K562 (cell line): ENCODE results near the gene MAD2L1BP. TPM values are rescaled to one million over a fixed set of nuclear protein-coding genes. Genes with fewer than 3 reads are reported as not detected.

Source experiments
- ATF7 ChIP-seq: fragments of 450-650 bp; IDR thresholded peaks from 2 replicates; pipeline ENCODE4 v1.7.1; 2014; ENCODE audit warnings: mild to moderate bottlenecking, moderate library complexity
- ELK1 ChIP-seq: sonication (generic); formaldehyde crosslinking; IDR thresholded peaks from 2 replicates; pipeline ENCODE4 v1.8.1; 2022; ENCODE audit warnings: missing genetic modification reagents
- FOXJ2 ChIP-seq: fragments of 200-800 bp; sonication (Bioruptor generic); IDR thresholded peaks from 2 replicates; pipeline ENCODE4 v1.6.1; 2016; ENCODE audit warnings: missing genetic modification characterization, missing compliant biosample characterization
- GATA2 ChIP-seq: sonication (generic); formaldehyde crosslinking; IDR thresholded peaks from 2 replicates; pipeline ENCODE4 v1.4.0; 2020; ENCODE audit warnings: mild to moderate bottlenecking, missing genetic modification reagents
- PATZ1 ChIP-seq: fragments of 250-450 bp; sonication (Bioruptor Pico); IDR thresholded peaks from 2 replicates; pipeline ENCODE4 v1.5.0; 2020; ENCODE audit warnings: mild to moderate bottlenecking, borderline replicate concordance
- PCBP1 ChIP-seq: fragments of 200-400 bp; formaldehyde crosslinking; IDR thresholded peaks from 2 replicates; pipeline ENCODE4 v1.6.1; 2018; ENCODE audit warnings: mild to moderate bottlenecking, low read depth, low read length; ENCODE audit not compliant: poor library complexity, severe bottlenecking
- PREB ChIP-seq: sonication (generic); formaldehyde crosslinking; IDR thresholded peaks from 2 replicates; pipeline ENCODE4 v1.8.1; 2023; ENCODE audit warnings: mild to moderate bottlenecking, missing genetic modification reagents
- RBM22 ChIP-seq: fragments of 200-400 bp; formaldehyde crosslinking; IDR thresholded peaks from 2 replicates; pipeline ENCODE4 v1.6.1; 2018; ENCODE audit warnings: low read length, low read depth; ENCODE audit not compliant: poor library complexity, severe bottlenecking
- RFX7 ChIP-seq: fragments of 250-450 bp; sonication (Bioruptor Pico); IDR thresholded peaks from 2 replicates; pipeline ENCODE4 v1.5.1; 2021; ENCODE audit warnings: mild to moderate bottlenecking
- SMARCC2 ChIP-seq: fragments of 450-650 bp; IDR thresholded peaks from 2 replicates; pipeline ENCODE4 v1.6.1; 2017; ENCODE audit warnings: antibody characterized with exemption, moderate library complexity, mild to moderate bottlenecking, low read depth
- XRCC4 ChIP-seq: IDR thresholded peaks from one replicate; pipeline ENCODE4 v1.6.1; 2011; ENCODE audit not compliant: insufficient read depth, insufficient read length; ENCODE audit errors: extremely low read depth
- ZKSCAN1 ChIP-seq: fragments of 150-350 bp; IDR thresholded peaks from 2 replicates; pipeline ENCODE4 v1.6.1; 2016; ENCODE audit warnings: low read depth, low read length
- ZNF584 ChIP-seq: fragments of 200-800 bp; sonication (Bioruptor generic); IDR thresholded peaks from 2 replicates; pipeline ENCODE4 v1.6.1; 2016; ENCODE audit warnings: low read depth, mild to moderate bottlenecking, missing genetic modification characterization, missing compliant biosample characterization
- ZNF79 ChIP-seq: fragments of 250-450 bp; sonication (Bioruptor Pico); IDR thresholded peaks from 2 replicates; pipeline ENCODE4 v1.4.0; 2020; ENCODE audit warnings: low read depth, mild to moderate bottlenecking, moderate library complexity
- polyA plus RNA-seq, 8 experiments: library from polyadenylated mRNA; depleted of rRNA in 4 of 8; stranded (reverse) in 5 of 8; unstranded in 3 of 8; fragments of >200 nt; fragmentation: Nextera tagmentation in 2 of 8; fragmentation: Illumina TruSeq in 1 of 8; extraction: Ambion mirVana in 2 of 8; extraction: Trizol in 1 of 8; gene quantifications; 2 replicates each; pipeline versions ENCODE4 v1.2.1 to v1.2.3, GENCODE V29; 2011 to 2014; ENCODE audit warnings: inconsistent platforms in 1 of 8, missing spikeins in 1 of 8
- total RNA-seq, 7 experiments: library from RNA; depleted of rRNA in 6 of 7; stranded (reverse); fragments of >200 nt in 6 of 7; fragmentation: Illumina TruSeq in 2 of 7; extraction: Trizol in 2 of 7; gene quantifications; 2 replicates each; pipeline versions ENCODE4 v1.2.1 to v1.2.3, GENCODE V29; 2011 to 2021; ENCODE audit warnings: low replicate concordance in 1 of 7
- TF ChIP-seq, protein P1 (sequence below): fragments of 200-800 bp; sonication (Bioruptor generic); IDR thresholded peaks from 2 replicates; pipeline ENCODE4 v1.6.1; 2016; ENCODE audit warnings: missing genetic modification characterization, missing compliant biosample characterization
- TF ChIP-seq, protein P2 (sequence below): sonication (generic); formaldehyde crosslinking; IDR thresholded peaks from 2 replicates; pipeline ENCODE4 v1.9.0; 2022; ENCODE audit warnings: mild to moderate bottlenecking, missing genetic modification reagents

Gene MAD2L1BP
- total and polyA plus RNA-seq, 9 of the 15 experiments (the other 6 are each of a cell fraction or from before 2014, with no cell fraction given), result 69.7 to 321 (median 111) TPM

GRCh38 chr6:43629505-43630300 is 5.9 kb upstream of the MAD2L1BP start (continued):
- TF ChIP-seq, protein P1, sequence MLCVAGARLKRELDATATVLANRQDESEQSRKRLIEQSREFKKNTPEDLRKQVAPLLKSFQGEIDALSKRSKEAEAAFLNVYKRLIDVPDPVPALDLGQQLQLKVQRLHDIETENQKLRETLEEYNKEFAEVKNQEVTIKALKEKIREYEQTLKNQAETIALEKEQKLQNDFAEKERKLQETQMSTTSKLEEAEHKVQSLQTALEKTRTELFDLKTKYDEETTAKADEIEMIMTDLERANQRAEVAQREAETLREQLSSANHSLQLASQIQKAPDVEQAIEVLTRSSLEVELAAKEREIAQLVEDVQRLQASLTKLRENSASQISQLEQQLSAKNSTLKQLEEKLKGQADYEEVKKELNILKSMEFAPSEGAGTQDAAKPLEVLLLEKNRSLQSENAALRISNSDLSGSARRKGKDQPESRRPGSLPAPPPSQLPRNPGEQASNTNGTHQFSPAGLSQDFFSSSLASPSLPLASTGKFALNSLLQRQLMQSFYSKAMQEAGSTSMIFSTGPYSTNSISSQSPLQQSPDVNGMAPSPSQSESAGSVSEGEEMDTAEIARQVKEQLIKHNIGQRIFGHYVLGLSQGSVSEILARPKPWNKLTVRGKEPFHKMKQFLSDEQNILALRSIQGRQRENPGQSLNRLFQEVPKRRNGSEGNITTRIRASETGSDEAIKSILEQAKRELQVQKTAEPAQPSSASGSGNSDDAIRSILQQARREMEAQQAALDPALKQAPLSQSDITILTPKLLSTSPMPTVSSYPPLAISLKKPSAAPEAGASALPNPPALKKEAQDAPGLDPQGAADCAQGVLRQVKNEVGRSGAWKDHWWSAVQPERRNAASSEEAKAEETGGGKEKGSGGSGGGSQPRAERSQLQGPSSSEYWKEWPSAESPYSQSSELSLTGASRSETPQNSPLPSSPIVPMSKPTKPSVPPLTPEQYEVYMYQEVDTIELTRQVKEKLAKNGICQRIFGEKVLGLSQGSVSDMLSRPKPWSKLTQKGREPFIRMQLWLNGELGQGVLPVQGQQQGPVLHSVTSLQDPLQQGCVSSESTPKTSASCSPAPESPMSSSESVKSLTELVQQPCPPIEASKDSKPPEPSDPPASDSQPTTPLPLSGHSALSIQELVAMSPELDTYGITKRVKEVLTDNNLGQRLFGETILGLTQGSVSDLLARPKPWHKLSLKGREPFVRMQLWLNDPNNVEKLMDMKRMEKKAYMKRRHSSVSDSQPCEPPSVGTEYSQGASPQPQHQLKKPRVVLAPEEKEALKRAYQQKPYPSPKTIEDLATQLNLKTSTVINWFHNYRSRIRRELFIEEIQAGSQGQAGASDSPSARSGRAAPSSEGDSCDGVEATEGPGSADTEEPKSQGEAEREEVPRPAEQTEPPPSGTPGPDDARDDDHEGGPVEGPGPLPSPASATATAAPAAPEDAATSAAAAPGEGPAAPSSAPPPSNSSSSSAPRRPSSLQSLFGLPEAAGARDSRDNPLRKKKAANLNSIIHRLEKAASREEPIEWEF (CRISPR knock-in tag), result no peak
- TF ChIP-seq ZKSCAN1 (no peak), ATF7 (peak; percentile 78), ZNF79 (CRISPR knock-in tag) (no peak), XRCC4 (no peak), RFX7 (CRISPR knock-in tag) (no peak), SMARCC2 (no peak; the same call in 1 of the 2 replicates), ZNF584 (CRISPR knock-in tag) (peak; percentile 24; the same call in 1 of the 2 replicates), RBM22 (peak; percentile 96), PREB (CRISPR knock-in tag) (no peak), ELK1 (CRISPR knock-in tag) (no peak), PCBP1 (no peak), PATZ1 (CRISPR knock-in tag) (0 out of 2 replicates have a peak, but pooled peaks have one; percentile 37), FOXJ2 (peak; percentile 9; the same call in 1 of the 2 replicates), GATA2 (CRISPR knock-in tag) (no peak)
- TF ChIP-seq, protein P2, sequence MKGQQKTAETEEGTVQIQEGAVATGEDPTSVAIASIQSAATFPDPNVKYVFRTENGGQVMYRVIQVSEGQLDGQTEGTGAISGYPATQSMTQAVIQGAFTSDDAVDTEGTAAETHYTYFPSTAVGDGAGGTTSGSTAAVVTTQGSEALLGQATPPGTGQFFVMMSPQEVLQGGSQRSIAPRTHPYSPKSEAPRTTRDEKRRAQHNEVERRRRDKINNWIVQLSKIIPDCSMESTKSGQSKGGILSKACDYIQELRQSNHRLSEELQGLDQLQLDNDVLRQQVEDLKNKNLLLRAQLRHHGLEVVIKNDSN (CRISPR knock-in tag), result 0 out of 2 replicates have a peak, but pooled peaks have one; percentile 13
